ENCODE measurements around the gene WDR72.
"Not testable (repeated sequence)": the region's sequence is repeated elsewhere in the genome, so short reads cannot be mapped to it uniquely, and the experiment has no call there.

WDR72 gene

GRCh38 chr15:53695365-53695764 is 64.1 kb downstream of the WDR72 start:
- FAIRE-seq, result no peak

GRCh38 chr15:53694476-53694874 is 65.0 kb downstream of the WDR72 start:
- FAIRE-seq, result no peak

DNA sequence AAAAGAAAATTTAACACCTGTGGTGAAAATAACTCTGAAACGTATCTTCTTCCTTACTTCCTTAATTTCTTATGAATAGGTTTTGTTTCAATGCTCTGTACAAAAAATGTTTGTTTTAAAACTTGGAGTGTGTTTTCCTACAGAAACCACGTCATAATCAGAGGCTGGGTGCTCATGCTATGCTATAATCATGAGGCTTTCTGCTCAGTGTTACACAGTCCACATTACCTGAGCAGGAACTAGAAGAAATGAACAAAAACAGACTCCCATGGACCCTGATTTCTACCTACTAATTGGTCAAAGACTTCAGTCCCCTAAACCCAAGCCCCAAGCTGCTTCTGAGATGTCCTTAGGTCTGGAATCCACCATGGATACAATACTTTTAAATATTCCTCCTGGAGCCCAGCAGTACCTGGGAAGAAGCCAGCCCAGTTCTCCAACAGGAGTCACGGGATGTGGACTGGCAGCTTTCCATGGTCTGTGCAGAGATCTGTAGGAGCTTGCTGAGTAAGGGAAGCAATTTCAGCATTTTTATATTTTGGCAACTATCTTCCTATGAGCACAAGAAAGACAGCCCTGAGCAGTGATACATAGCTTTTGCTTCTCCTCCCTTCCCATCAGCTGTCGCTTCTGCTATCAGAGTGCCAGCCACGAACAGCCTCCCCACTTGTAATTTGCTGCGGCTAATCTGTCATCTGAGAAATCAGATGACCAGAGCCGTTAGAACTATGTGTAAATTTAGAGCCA is 65.6 kb downstream of the WDR72 start:
- no peak for FAIRE-seq

- FAIRE-seq, result not testable (repeated sequence)
These were observed 75.3 kb downstream of the WDR72 start for GRCh38 chr15:53684162-53684561.

GRCh38 chr15:53681056-53681455 is 78.4 kb downstream of the WDR72 start:
- no peak for FAIRE-seq

DNA sequence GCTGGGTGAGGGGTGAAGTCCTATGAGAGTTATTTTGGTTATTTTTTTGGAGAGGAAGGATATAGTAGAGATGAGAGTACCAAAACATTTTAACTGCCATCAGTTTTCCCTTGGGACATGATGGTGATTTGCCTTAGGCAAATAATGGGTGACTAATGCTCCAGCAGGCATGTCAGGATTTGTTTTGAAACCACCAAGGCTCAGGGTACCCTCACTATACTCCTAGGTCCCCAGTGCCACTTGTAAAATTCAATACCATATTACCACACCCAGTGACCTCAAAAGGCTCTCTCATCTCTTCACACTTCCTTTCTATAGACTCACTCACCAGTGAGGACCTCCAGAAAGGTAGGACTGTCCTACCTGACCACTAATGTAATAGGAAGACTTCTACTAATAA is 83.6 kb downstream of the WDR72 start:
- no peak for FAIRE-seq

DNA sequence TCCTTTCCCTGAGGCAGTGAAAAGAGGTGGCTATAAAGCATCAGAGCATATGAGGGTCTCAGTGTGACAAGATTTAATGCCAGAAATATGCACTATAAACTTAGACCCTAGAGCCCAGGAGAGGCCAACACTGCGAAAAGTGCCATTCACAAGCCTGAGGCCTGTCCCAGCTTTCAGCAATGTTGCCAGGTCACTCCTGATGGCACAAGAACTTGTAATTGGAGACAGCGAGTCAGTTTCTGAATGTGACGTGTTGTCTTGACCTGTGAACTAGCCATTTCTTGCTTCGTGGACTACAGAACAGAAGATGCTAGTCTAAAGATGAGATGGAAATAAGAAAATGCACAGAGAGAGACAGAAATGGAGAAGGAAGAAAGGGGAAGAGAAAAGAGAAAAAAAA is 87.9 kb downstream of the WDR72 start:
- no peak for FAIRE-seq

- no peak for FAIRE-seq
These were observed 88.8 kb downstream of the WDR72 start for GRCh38 chr15:53670701-53671100.

- no peak for FAIRE-seq
These were observed 93.5 kb downstream of the WDR72 start for GRCh38 chr15:53665930-53666329.

GRCh38 chr15:53658827-53659555 is 100.5 kb downstream of the WDR72 start:
- no peak for FAIRE-seq

DNA sequence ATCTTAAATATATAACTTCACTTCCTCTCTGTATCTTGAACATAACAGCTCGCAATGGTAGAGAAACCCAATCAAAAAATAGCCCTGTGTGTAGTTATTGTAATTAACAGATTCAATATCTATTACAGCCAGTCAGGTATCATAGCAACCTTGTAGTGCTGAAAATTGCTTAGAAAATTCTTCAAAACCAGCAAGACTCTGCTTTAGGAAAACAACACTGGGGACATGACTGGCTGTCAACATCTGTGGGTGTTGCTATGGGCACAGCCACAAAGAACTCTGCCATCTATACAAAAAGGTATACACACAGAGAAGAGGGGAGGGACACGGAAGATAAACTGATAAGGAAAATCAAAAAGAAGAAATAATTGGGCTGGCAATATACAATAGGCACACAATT is 101.2 kb downstream of the WDR72 start:
- no peak for FAIRE-seq

DNA sequence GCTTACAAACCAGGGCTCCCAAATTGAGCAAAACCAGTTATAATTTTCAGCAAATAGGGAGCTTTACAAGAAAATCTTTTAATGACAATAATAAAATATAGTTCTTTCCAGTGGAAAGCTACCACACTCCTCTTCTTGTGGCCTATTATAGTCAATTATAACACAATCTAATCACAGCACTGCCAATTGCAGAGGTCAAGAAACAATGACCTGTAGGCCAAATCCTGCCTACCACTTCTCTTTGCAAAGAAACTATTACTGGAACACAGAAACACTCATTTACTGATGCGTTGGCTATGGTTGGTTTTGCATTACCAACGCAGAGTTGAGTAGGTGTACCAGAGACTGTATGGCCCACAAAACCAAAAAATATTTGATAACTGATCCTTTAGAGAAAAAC is 110.5 kb downstream of the WDR72 start:
- no peak for FAIRE-seq

- FAIRE-seq, result no peak
These were observed 114.8 kb downstream of the WDR72 start for GRCh38 chr15:53644660-53645059.

DNA sequence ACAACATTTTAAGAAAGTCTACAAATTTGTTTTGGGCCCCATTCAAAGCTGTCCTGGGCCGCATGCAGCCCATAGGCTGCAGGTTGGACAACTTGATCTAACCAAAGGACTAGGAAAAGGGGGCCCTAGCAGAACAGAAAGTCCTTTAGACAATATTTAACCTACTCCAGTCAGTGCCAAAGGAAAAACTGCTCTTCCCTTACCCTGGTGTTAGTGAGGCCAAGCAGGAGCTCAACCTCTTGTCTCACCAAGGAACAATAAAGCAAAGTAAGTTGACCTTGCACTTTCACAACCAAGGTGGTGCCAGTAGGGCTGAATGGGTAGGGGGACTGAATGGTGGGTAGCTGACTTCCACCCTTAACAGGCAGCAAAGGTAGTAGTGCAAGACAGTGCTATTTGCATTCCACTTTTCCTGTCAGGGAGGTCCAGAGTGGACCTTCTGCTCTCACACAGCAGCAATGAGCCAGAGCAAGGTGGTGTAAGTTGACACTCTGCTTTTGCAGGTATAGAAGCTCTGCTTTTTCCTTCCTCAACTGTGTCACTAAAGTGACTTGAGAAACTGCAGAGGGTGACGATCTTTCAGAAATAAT is 124.9 kb downstream of the WDR72 start:
- no peak for FAIRE-seq

GRCh38 chr15:53627279-53627678 is 132.2 kb downstream of the WDR72 start:
- FAIRE-seq, result no peak

- FAIRE-seq, result no peak
These were observed 133.3 kb downstream of the WDR72 start for GRCh38 chr15:53625962-53626845.

- no peak for FAIRE-seq
These were observed 134.2 kb downstream of the WDR72 start for GRCh38 chr15:53625260-53625659.

- FAIRE-seq, result no peak
These were observed 141.0 kb downstream of the WDR72 start for GRCh38 chr15:53618461-53618860.

DNA sequence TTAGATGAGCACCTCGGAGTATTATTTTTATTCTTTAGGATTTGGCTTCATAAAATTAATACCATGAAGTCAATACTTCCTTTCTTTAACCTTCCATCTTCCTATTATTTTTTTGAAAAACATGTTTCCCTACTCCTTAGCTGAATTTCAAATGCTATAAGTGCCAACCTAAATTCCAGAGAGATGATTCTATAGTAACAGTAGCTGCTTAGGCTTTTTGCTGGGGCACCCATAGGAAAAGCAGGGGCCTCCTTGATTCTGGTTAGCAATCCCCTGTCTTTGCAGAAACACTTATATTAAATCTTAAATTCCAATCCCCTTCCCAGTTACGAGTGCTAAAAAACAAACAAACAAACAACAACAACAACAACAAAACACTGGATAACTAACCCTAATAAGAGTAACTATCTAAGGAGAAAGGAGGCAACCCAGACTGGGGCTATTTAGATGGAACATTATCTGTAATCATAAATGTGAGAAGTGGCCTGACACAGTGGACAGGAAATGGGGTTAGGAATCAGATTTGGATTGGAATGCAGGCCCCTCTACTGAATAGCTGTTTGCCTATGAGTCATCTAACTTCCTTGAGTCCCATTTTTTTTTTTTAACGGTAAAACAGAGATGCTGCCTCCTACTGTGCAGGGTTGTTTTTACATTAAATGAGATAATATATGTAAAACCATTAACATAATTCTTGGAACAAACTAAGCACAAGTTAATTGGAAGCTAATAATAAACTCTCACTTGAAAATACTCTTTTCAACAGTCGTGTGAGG is 148.1 kb downstream of the WDR72 start:
- FAIRE-seq, result no peak

GRCh38 chr15:53591041-53591440 is 168.4 kb downstream of the WDR72 start:
- FAIRE-seq, result no peak

GRCh38 chr15:53590380-53590779 is 169.1 kb downstream of the WDR72 start:
- FAIRE-seq, result no peak

DNA sequence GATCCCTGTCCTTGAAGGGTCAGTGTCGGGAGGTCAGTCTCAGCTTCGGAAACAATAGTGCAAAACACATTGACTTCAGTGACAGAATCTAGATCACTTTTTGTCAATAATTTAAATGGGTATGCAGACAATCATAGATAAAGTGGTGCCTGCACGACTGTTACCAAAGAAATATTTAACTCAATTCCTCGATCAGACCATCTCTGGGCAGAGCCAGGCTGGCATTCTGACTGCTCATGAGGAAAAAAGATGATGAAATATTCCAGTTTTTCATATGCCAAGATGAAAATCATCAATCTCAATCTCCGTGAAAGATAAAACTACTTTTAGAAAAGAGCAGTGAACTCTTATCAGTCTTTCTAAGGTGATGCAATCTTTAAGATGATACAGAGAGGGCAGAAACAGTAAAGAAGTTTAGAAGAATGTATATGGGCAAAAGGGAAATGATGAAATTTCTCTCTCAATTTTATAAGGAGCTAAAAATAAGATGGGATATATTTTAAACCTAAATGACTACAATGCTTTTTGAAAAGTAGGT is 169.9 kb downstream of the WDR72 start:
- no peak for FAIRE-seq
